CD4-positive, CD25-positive, alpha-beta regulatory T cell (primary cell): ENCODE data around the gene ZSWIM1. TPM values are rescaled to one million over a fixed set of nuclear protein-coding genes. Genes with fewer than 3 reads are reported as not detected.
"Not testable (repeated sequence)": the region's sequence is repeated elsewhere in the genome, so short reads cannot be mapped to it uniquely, and the experiment has no call there.

Experiments used
- ATAC-seq, 2 donors: fragments of 150-1000 bp; cut with Tn5 transposase; one replicate each; pipeline ENCODE4 v1.10.0; 2021; ENCODE audit warnings: low read depth in 2 of 2, moderate number of reproducible peaks in 2 of 2, moderate library complexity in 1 of 2
- DNase-seq, 3 donors: peaks; one replicate each; pipeline versions ENCODE4 v3.0.0 to v3.0.0-alpha.2; 2012 to 2022; ENCODE audit warnings: mixed read lengths in 1 of 3
- H3K27ac ChIP-seq: one replicate; pipeline ENCODE4 v1.7.0; 2013; ENCODE audit warnings: mild to moderate bottlenecking, low read length; ENCODE audit not compliant: insufficient read depth, poor library complexity, severe bottlenecking
- H3K27me3 ChIP-seq: one replicate; pipeline ENCODE4 v1.7.0; 2013; ENCODE audit warnings: low read length; ENCODE audit not compliant: control insufficient read depth, insufficient read depth
- H3K36me3 ChIP-seq: one replicate; pipeline ENCODE4 v1.7.0; 2013; ENCODE audit warnings: mild to moderate bottlenecking, low read length, moderate library complexity; ENCODE audit not compliant: control insufficient read depth, insufficient read depth
- H3K4me1 ChIP-seq: 2 replicates; pipeline ENCODE4 v1.7.0; 2013; ENCODE audit warnings: mild to moderate bottlenecking, low read length; ENCODE audit not compliant: insufficient read depth, control insufficient read depth, poor library complexity, severe bottlenecking
- H3K4me3 ChIP-seq: one replicate; pipeline ENCODE4 v1.7.0; 2013; ENCODE audit warnings: low read depth, mild to moderate bottlenecking, low read length, moderate library complexity
- H3K9me3 ChIP-seq, 2 experiments: 1 replicate in 1 of 2; 2 replicates in 1 of 2; pipeline ENCODE4 v1.7.0; 2013; ENCODE audit warnings: low read length in 2 of 2, mild to moderate bottlenecking in 1 of 2, moderate library complexity in 1 of 2; ENCODE audit not compliant: control insufficient read depth in 2 of 2
- H3K27ac Mint-ChIP-seq, 3 donors: one replicate each; pipeline ENCODE4 v1.8.0; 2020 to 2022; ENCODE audit warnings: mild to moderate bottlenecking in 3 of 3, mixed read lengths in 3 of 3, moderate library complexity in 2 of 3
- H3K27me3 Mint-ChIP-seq: one replicate; pipeline ENCODE4 v1.8.0; 2022; ENCODE audit warnings: mild to moderate bottlenecking, mixed read lengths
- H3K36me3 Mint-ChIP-seq: one replicate; pipeline ENCODE4 v1.8.0; 2020; ENCODE audit warnings: mixed read lengths
- H3K4me1 Mint-ChIP-seq, 4 donors: one replicate each; pipeline ENCODE4 v1.8.0; 2020 to 2022; ENCODE audit warnings: mixed read lengths in 4 of 4, mild to moderate bottlenecking in 1 of 4
- H3K4me3 Mint-ChIP-seq, 4 donors: one replicate each; pipeline ENCODE4 v1.8.0; 2020 to 2022; ENCODE audit warnings: mild to moderate bottlenecking in 4 of 4, mixed read lengths in 4 of 4, moderate library complexity in 3 of 4
- H3K9me3 Mint-ChIP-seq, 7 donors: one replicate each; pipeline ENCODE4 v1.8.0; 2020 to 2022; ENCODE audit warnings: mixed read lengths in 7 of 7, mild to moderate bottlenecking in 3 of 7, moderate library complexity in 2 of 7
- polyA plus RNA-seq, 4 donors: library from polyadenylated mRNA; unstranded; fragments of 300-500 nt; fragmentation: Illumina TruSeq; gene quantifications; one replicate each; pipeline ENCODE4 v1.2.3, GENCODE V29; 2021
- total RNA-seq: library from RNA; stranded (reverse); gene quantifications from one replicate; pipeline ENCODE4 v1.2.3, GENCODE V29; 2022

The ZSWIM1 gene
- total and polyA plus RNA-seq, 5 donors from 2014 or later, result 1.3 to 7.7 (median 3.9) TPM

DNA sequence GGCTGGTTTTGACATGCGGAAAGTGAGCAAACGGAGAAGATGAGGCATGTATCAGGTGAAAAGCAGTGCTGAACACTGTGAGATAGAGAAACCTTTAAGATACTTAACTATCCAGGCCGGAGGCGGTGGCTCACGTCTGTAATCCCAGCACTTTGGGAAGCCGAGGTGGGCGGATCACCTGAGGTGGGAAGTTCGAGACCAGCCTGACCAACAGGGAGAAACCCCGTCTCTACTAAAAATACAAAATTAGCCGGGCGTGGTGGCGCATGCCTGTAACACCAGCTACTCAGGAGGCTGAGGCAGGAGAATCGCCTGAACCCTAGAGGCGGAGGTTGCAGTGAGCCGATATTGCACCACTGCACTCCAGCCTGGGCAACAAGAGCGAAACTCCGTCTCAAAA, 50.7 kb downstream of the ZSWIM1 start:
- not testable (repeated sequence) for H3K9me3 Mint-ChIP-seq, H3K36me3 ChIP-seq, ATAC-seq, H3K9me3 ChIP-seq, H3K4me3 ChIP-seq, DNase-seq, H3K27me3 ChIP-seq, H3K27me3 Mint-ChIP-seq, H3K27ac Mint-ChIP-seq, H3K36me3 Mint-ChIP-seq, H3K27ac ChIP-seq
- peaks cover 17% of the 10 kb centered on the region for H3K4me1 ChIP-seq
- Mint-ChIP-seq H3K4me1 (peaks cover 4 to 20% (median 12%) of the 10 kb centered on the region in 4 donors), H3K4me3 (peak overlapping the region in 2 of 4 donors; percentile 46 to 48)

DNA sequence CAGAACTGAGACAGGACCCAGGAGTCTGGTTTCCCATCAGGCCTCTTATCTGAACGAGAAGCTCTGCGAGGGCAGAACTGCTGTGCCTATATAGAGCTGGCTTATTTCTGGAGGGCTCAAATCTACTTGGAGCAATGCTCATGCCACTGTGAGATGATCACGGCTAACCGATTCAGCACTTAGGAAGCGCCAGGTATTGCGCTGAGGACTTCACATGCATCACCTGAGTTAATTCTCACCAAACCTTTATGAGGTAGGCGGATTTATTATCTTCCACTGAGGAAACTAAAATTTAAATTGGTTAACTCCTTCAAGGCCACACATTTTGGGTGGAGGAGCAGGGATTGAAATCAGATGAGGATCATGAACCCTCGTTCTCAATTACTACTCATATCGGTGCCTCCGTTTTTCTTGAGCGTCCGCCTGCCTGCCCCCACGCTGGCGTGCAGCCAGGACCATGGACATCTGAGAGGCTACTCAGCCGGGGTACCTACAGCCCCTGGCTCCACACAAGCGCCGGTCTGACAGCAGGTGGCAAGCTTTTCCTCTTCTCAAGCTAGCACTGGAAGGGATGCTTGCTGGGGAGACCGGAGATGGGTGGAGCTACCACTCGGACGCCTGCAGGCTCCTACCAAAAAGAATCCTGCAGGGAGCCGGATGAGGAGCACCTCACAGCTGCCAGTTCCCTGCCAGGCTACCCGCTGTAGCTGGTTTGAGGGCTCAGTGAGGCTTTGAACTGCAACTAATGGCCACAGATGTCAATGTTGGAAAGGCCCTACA, 52.4 kb downstream of the ZSWIM1 start:
- Mint-ChIP-seq H3K4me1 (peaks cover 10 to 36% (median 25%) of the 10 kb centered on the region in 4 donors), H3K27ac (peak overlapping the region; percentile 97 to 99 (median 97)), H3K27me3 (no peaks in the 10 kb centered on the region), H3K4me3 (peak overlapping the region; percentile 90 to 97 (median 97)), H3K9me3 (no peaks in the 10 kb centered on the region), H3K36me3 (peaks cover 12% of the 10 kb centered on the region)
- Histone ChIP-seq H3K36me3 (peaks cover 13% of the 10 kb centered on the region), H3K4me3 (peak overlapping the region; percentile 90), H3K27me3 (no peaks in the 10 kb centered on the region), H3K27ac (peak overlapping the region; percentile 99), H3K4me1 (peaks cover 34% of the 10 kb centered on the region), H3K9me3 (no peaks in the 10 kb centered on the region)
- no peak for ATAC-seq
- DNase-seq, result peak; percentile 44 to 81 (median 59)

DNA sequence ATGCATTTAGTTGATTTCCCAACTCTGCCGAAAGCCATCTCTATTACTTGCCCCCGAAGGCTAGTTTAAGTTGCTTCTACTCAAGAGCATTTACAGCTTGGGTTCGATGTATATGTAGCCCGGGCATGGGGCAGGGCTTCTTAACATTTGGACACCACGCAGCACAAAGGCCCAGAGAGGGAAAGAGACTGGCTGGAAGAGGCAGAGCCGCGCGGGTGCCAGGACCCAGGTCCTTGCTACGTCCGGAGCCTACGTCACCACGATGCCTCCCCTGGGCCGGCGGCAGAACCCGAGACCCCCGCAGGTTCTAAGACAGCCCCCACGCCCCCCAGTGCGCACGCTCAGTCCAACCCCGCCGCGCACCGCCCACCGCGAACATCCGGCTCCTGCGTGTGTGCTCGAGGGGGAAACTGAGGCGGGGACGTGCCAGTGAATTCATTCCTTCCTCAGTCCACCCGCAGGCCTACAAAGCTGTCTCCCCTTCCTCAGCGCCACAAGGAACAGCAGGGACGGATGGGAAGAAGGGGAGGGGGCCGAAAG, 53.1 kb downstream of the ZSWIM1 start:
- H3K4me1 ChIP-seq, result peaks cover 39% of the 10 kb centered on the region
- DNase-seq (no peak), ATAC-seq (no peak)
- Mint-ChIP-seq H3K9me3 (no peaks in the 10 kb centered on the region), H3K4me1 (peaks cover 10 to 38% (median 25%) of the 10 kb centered on the region in 4 donors), H3K27me3 (no peaks in the 10 kb centered on the region), H3K27ac (peak overlapping the region; percentile 97 to 99 (median 97)), H3K4me3 (peak overlapping the region; percentile 90 to 97 (median 97)), H3K36me3 (peaks cover 15% of the 10 kb centered on the region)
- peak overlapping the region; percentile 99 for H3K27ac ChIP-seq
- peaks cover 19% of the 10 kb centered on the region for H3K36me3 ChIP-seq
- no peaks in the 10 kb centered on the region for H3K27me3 ChIP-seq
- peak overlapping the region; percentile 90 for H3K4me3 ChIP-seq
- H3K9me3 ChIP-seq, result no peaks in the 10 kb centered on the region

Other genes with a start within 250 kb of the ZSWIM1 start
- not detected for gene WFDC9, start 249.9 kb upstream of the ZSWIM1 start, total RNA-seq
- gene WFDC9, start 249.9 kb upstream of the ZSWIM1 start, polyA plus RNA-seq, result not detected
- not detected for gene WFDC11, start 211.0 kb upstream of the ZSWIM1 start, total RNA-seq
- not detected for gene WFDC11, start 211.0 kb upstream of the ZSWIM1 start, polyA plus RNA-seq
- not detected for gene WFDC13, start 179.2 kb upstream of the ZSWIM1 start, total RNA-seq
- gene WFDC13, start 179.2 kb upstream of the ZSWIM1 start, polyA plus RNA-seq, result not detected
- gene WFDC10B, start 176.2 kb upstream of the ZSWIM1 start, total RNA-seq, result not detected
- not detected for gene WFDC10B, start 176.2 kb upstream of the ZSWIM1 start, polyA plus RNA-seq
- gene SPINT4, start 158.9 kb upstream of the ZSWIM1 start, total RNA-seq, result not detected
- gene SPINT4, start 158.9 kb upstream of the ZSWIM1 start, polyA plus RNA-seq, result not detected
- not detected for gene WFDC3, start 89.3 kb upstream of the ZSWIM1 start, total RNA-seq
- gene WFDC3, start 89.3 kb upstream of the ZSWIM1 start, polyA plus RNA-seq, result not detected
- gene DNTTIP1, start 89.3 kb upstream of the ZSWIM1 start, total RNA-seq, result 16.4 TPM
- gene DNTTIP1, start 89.3 kb upstream of the ZSWIM1 start, polyA plus RNA-seq, result 10 to 100 TPM; 33.1 to 48.0 (median 45.3) TPM
- gene UBE2C, start 68.6 kb upstream of the ZSWIM1 start, total RNA-seq, result 1.2 TPM
- 1 to 10 TPM; 3.4 to 10.0 (median 5.3) TPM for gene UBE2C, start 68.6 kb upstream of the ZSWIM1 start, polyA plus RNA-seq
- 1.4 TPM for gene TNNC2, start 53.9 kb upstream of the ZSWIM1 start, total RNA-seq
- 1 to 10 TPM in 1 of 4 donors, under 1 TPM in 2, not detected in 1; 0.49 to 1.5 (median 0.76) TPM for gene TNNC2, start 53.9 kb upstream of the ZSWIM1 start, polyA plus RNA-seq
- 1.6 TPM for gene SNX21, start 47.4 kb upstream of the ZSWIM1 start, total RNA-seq
- 1 to 10 TPM in 3 of 4 donors, under 1 TPM in 1; 0.94 to 2.5 (median 1.7) TPM for gene SNX21, start 47.4 kb upstream of the ZSWIM1 start, polyA plus RNA-seq
- 23.9 TPM for gene ACOT8, start 23.8 kb upstream of the ZSWIM1 start, total RNA-seq
- 10 to 100 TPM; 43.0 to 50.6 (median 45.7) TPM for gene ACOT8, start 23.8 kb upstream of the ZSWIM1 start, polyA plus RNA-seq
- 2.0 TPM for gene ZSWIM3, start 23.6 kb upstream of the ZSWIM1 start, total RNA-seq
- gene ZSWIM3, start 23.6 kb upstream of the ZSWIM1 start, polyA plus RNA-seq, result 1 to 10 TPM in 3 of 4 donors, under 1 TPM in 1; 0.90 to 4.2 (median 3.1) TPM
- 0.54 TPM for gene SPATA25, start 6.4 kb downstream of the ZSWIM1 start, total RNA-seq
- gene SPATA25, start 6.4 kb downstream of the ZSWIM1 start, polyA plus RNA-seq, result not detected
- 0.76 TPM for gene NEURL2, start 10.0 kb downstream of the ZSWIM1 start, total RNA-seq
- gene NEURL2, start 10.0 kb downstream of the ZSWIM1 start, polyA plus RNA-seq, result 1 to 10 TPM; 1.4 to 3.0 (median 2.5) TPM
- 104 TPM for gene CTSA, start 10.1 kb downstream of the ZSWIM1 start, total RNA-seq
- gene CTSA, start 10.1 kb downstream of the ZSWIM1 start, polyA plus RNA-seq, result 100 to 1,000 TPM; 148 to 190 (median 168) TPM
- 0.67 TPM for gene PLTP, start 30.9 kb downstream of the ZSWIM1 start, total RNA-seq
- 1 to 10 TPM in 3 of 4 donors, not detected in 1; 2.0 to 4.6 (median 2.3) TPM for gene PLTP, start 30.9 kb downstream of the ZSWIM1 start, polyA plus RNA-seq
- 95.3 TPM for gene PCIF1, start 53.5 kb downstream of the ZSWIM1 start, total RNA-seq
- gene PCIF1, start 53.5 kb downstream of the ZSWIM1 start, polyA plus RNA-seq, result 10 to 100 TPM; 82.0 to 93.6 (median 91.8) TPM
- 137 TPM for gene ZNF335, start 91.0 kb downstream of the ZSWIM1 start, total RNA-seq
- 10 to 100 TPM in 3 of 4 donors, 1 to 10 TPM in 1; 8.2 to 15.1 (median 12.0) TPM for gene ZNF335, start 91.0 kb downstream of the ZSWIM1 start, polyA plus RNA-seq
- 4.9 TPM for gene MMP9, start 127.7 kb downstream of the ZSWIM1 start, total RNA-seq
- not detected for gene MMP9, start 127.7 kb downstream of the ZSWIM1 start, polyA plus RNA-seq
- not detected for gene SLC12A5, start 148.0 kb downstream of the ZSWIM1 start, total RNA-seq
- gene SLC12A5, start 148.0 kb downstream of the ZSWIM1 start, polyA plus RNA-seq, result not detected
- gene NCOA5, start 208.7 kb downstream of the ZSWIM1 start, total RNA-seq, result 20.1 TPM
- 10 to 100 TPM; 28.9 to 38.5 (median 33.0) TPM for gene NCOA5, start 208.7 kb downstream of the ZSWIM1 start, polyA plus RNA-seq
- 1.7 TPM for gene CD40, start 237.1 kb downstream of the ZSWIM1 start, total RNA-seq
- 1 to 10 TPM; 3.9 to 8.7 (median 7.5) TPM for gene CD40, start 237.1 kb downstream of the ZSWIM1 start, polyA plus RNA-seq